Measurements from ENCODE around the gene VPS13D. TPM values are rescaled to one million over a fixed set of nuclear protein-coding genes. Genes with fewer than 3 reads are reported as not detected.

Gene VPS13D
- total RNA-seq, result 28.3 TPM

GRCh38 chr1:12229835-12230548 is at the start of gene VPS13D:
Gene VPS13D, plus strand, starts transcription at chr1:12230030. Its CDS starts 4,237 bp downstream, at chr1:12234267.
- intact Hi-C loops (cut with DNase I), result loop anchor here (5.0 kb wide), 1 partner anchor 427 kb away; no protein-coding TSS in a partner anchor
- DNase-seq (ENCODE audit: low spot score in 2 of 2), result peak in 1 of 2 donors; percentile 90
- Histone ChIP-seq H3K36me3 (peaks cover 0 to 7% of the 10 kb centered on the region in 2 donors), H3K4me3 (peak within 1 kb of the TSS; percentile 95 to 99), H3K4me1 (peaks cover 4 to 10% of the 10 kb centered on the region in 2 donors), H3K9me3 (no peaks in the 10 kb centered on the region), H3K27ac (peak within 1 kb of the TSS; percentile 80 to 89), H3K27me3 (no peaks in the 10 kb centered on the region)
- TF ChIP-seq CTCF (IDR thresholded peaks at IDR 0.05), result peak; percentile 78 to 98 (median 91)

- Histone ChIP-seq H3K27ac (peak overlapping the region; percentile 63), H3K27me3 (no peaks in the 10 kb centered on the region), H3K4me1 (peaks cover 0 to 8% of the 10 kb centered on the region in 2 donors), H3K4me3 (no peak overlapping the region), H3K36me3 (no peaks in the 10 kb centered on the region), H3K9me3 (no peaks in the 10 kb centered on the region)
- intact Hi-C loops (cut with DNase I), result no loop called here
- peak; percentile 51 to 80 for DNase-seq (ENCODE audit: low spot score in 2 of 2)
- no peak for TF ChIP-seq CTCF (IDR thresholded peaks at IDR 0.05)
These were observed 49.5 kb upstream of the VPS13D start for GRCh38 chr1:12180315-12180714.

GRCh38 chr1:12180903-12181302 is 48.9 kb upstream of the VPS13D start:
- Histone ChIP-seq H3K4me3 (no peak overlapping the region), H3K27ac (peak overlapping the region; percentile 49 to 54), H3K9me3 (no peaks in the 10 kb centered on the region), H3K36me3 (no peaks in the 10 kb centered on the region), H3K4me1 (peaks cover 0 to 10% of the 10 kb centered on the region in 2 donors), H3K27me3 (no peaks in the 10 kb centered on the region)
- intact Hi-C loops (cut with DNase I), result no loop called here
- DNase-seq (ENCODE audit: low spot score in 2 of 2), result no peak
- TF ChIP-seq CTCF (IDR thresholded peaks at IDR 0.05), result no peak

- no peak for DNase-seq (ENCODE audit: low spot score in 2 of 2)
- Histone ChIP-seq H3K4me1 (peaks cover 0 to 10% of the 10 kb centered on the region in 2 donors), H3K27ac (peak overlapping the region; percentile 49 to 54), H3K4me3 (no peak overlapping the region), H3K27me3 (no peaks in the 10 kb centered on the region), H3K9me3 (no peaks in the 10 kb centered on the region), H3K36me3 (no peaks in the 10 kb centered on the region)
- no peak for TF ChIP-seq CTCF (IDR thresholded peaks at IDR 0.05)
- intact Hi-C loops (cut with DNase I), result no loop called here
These were observed 48.3 kb upstream of the VPS13D start for GRCh38 chr1:12181568-12181967.

- no peak for DNase-seq (ENCODE audit: low spot score in 2 of 2)
- Histone ChIP-seq H3K36me3 (no peaks in the 10 kb centered on the region), H3K27me3 (no peaks in the 10 kb centered on the region), H3K4me1 (peaks cover 0 to 10% of the 10 kb centered on the region in 2 donors), H3K9me3 (no peaks in the 10 kb centered on the region), H3K4me3 (no peak overlapping the region), H3K27ac (peak overlapping the region in 1 of 2 donors; percentile 49)
- TF ChIP-seq CTCF (IDR thresholded peaks at IDR 0.05), result no peak
- intact Hi-C loops (cut with DNase I), result no loop called here
These were observed 47.3 kb upstream of the VPS13D start for GRCh38 chr1:12182410-12182984.
